ENCODE measurements around the gene BCR.

Gene BCR

DNA sequence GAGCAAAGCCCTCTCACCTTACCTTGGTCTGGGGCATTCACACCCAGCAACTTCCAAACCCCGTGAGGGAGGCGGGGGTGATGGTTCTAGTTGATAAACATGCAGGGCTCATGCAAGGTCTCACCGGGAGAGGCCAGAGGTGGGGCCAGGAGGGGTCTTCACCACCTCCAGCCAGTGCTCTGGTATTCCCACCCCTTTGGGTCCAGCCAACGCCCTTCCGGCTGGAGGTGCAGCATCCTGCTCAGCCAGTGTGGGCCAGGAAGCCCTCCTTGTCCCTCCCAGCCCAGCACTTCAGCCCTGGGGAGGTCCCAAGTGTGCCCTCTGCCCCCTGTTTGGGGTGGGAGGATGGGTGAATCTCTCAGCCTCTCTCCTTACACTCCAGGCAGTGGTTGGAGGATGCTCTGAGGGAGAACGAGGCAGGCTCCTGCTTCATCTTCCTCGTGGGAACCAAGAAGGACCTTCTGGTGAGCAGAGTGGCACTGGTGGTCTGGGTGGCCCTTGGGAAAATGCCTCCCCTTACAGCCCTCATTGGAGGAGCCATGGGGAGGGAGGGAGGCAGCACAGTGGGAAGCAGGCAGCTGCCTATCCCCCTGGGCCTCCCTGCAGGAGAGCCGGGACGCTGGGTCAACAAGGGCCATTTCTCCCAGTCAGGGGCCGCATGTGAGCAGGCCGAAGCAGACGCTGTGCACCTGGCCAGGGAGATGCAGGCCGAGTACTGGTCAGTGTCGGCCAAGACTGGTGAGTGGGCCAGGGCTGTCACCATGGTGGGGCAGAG, 21.6 kb upstream of the BCR start:
- no peak for TF ChIP-seq MYC (IDR thresholded peaks at IDR 0.05; ENCODE audit: low read depth, low read length)
- TF ChIP-seq, protein P1, sequence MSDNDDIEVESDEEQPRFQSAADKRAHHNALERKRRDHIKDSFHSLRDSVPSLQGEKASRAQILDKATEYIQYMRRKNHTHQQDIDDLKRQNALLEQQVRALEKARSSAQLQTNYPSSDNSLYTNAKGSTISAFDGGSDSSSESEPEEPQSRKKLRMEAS (IDR thresholded peaks at IDR 0.05; ENCODE audit: low read depth, low read length), result no peak
- TF ChIP-seq, protein P2, sequence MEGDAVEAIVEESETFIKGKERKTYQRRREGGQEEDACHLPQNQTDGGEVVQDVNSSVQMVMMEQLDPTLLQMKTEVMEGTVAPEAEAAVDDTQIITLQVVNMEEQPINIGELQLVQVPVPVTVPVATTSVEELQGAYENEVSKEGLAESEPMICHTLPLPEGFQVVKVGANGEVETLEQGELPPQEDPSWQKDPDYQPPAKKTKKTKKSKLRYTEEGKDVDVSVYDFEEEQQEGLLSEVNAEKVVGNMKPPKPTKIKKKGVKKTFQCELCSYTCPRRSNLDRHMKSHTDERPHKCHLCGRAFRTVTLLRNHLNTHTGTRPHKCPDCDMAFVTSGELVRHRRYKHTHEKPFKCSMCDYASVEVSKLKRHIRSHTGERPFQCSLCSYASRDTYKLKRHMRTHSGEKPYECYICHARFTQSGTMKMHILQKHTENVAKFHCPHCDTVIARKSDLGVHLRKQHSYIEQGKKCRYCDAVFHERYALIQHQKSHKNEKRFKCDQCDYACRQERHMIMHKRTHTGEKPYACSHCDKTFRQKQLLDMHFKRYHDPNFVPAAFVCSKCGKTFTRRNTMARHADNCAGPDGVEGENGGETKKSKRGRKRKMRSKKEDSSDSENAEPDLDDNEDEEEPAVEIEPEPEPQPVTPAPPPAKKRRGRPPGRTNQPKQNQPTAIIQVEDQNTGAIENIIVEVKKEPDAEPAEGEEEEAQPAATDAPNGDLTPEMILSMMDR (IDR thresholded peaks at IDR 0.05; ENCODE audit: low read depth, low read length), result no peak
- no peak for TF ChIP-seq POLR2A (IDR thresholded peaks at IDR 0.05; ENCODE audit: extremely low read depth, insufficient read length)
- DNase-seq (ENCODE audit: low read depth), result no peak
- H3K4me3 ChIP-seq (ENCODE audit: low read depth, low read length), result no peak overlapping the region

DNA sequence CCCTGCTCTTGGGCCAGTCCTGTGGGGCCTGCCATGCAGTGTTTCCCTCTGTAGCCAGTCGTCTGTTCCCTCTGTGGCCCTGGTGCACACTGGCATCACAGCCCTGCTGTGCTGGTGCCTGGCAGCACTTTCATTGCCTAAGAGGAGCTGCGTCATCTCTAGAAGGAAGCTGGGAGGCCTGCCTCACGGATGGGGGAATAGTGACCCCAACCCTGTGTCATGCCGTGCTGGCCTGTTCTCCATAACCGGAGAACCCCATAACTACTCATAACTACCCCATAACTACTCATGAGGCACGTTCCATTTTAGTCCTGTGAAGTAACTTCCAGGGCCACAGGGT, 21.0 kb upstream of the BCR start:
- H3K4me3 ChIP-seq (ENCODE audit: low read depth, low read length), result no peak overlapping the region
- no peak for DNase-seq (ENCODE audit: low read depth)
- TF ChIP-seq POLR2A (IDR thresholded peaks at IDR 0.05; ENCODE audit: extremely low read depth, insufficient read length) (no peak), MYC (IDR thresholded peaks at IDR 0.05; ENCODE audit: low read depth, low read length) (no peak)
- TF ChIP-seq, protein P1 (IDR thresholded peaks at IDR 0.05; ENCODE audit: low read depth, low read length), result no peak
- TF ChIP-seq, protein P2 (IDR thresholded peaks at IDR 0.05; ENCODE audit: low read depth, low read length), result no peak

DNA sequence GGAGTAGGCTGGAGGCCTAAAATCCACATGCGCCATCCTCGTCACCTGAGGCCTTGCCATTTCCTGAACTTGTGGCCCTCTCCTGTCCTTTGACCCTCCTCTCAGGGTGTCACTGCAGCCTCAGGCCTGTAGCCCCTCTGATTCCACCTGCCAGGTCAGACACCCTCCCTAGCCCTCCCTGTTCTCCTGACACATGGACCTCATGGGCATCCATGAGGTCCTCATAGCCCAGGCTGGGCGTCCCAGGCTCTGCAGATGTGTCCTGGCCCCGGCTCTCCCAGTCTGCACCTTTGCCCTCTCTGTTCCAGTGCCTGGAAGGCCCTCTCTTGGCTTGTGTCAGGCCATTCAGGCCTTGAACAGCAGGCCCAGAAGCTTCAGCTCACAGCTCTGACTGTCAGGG, 19.3 kb upstream of the BCR start:
- no peak for DNase-seq (ENCODE audit: low read depth)
- TF ChIP-seq, protein P2 (IDR thresholded peaks at IDR 0.05; ENCODE audit: low read depth, low read length), result no peak
- TF ChIP-seq, protein P1 (IDR thresholded peaks at IDR 0.05; ENCODE audit: low read depth, low read length), result no peak
- TF ChIP-seq MYC (IDR thresholded peaks at IDR 0.05; ENCODE audit: low read depth, low read length), result no peak
- no peak overlapping the region for H3K4me3 ChIP-seq (ENCODE audit: low read depth, low read length)

DNA sequence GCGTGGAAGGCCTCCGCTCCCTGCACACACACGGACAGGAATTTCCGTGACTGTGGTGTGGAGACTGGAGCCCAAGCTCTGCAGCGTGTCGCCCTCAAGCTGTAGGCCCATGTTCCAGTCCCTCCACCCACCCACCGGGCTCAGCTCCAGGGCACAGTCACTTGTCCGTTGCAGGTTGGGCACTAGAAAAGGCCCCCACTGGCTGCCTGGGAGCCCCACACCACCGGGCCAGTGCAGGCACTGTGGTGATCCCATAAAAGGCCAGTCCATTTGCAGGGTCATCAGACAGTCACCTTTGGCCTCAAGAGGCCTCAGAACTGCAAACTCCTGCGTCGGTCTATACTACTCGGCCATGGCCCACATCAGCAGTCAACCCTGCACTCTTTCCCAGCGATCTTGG, 18.7 kb upstream of the BCR start:
- no peak for DNase-seq (ENCODE audit: low read depth)
- no peak overlapping the region for H3K4me3 ChIP-seq (ENCODE audit: low read depth, low read length)
- TF ChIP-seq POLR2A (IDR thresholded peaks at IDR 0.05; ENCODE audit: extremely low read depth, insufficient read length), result no peak

DNA sequence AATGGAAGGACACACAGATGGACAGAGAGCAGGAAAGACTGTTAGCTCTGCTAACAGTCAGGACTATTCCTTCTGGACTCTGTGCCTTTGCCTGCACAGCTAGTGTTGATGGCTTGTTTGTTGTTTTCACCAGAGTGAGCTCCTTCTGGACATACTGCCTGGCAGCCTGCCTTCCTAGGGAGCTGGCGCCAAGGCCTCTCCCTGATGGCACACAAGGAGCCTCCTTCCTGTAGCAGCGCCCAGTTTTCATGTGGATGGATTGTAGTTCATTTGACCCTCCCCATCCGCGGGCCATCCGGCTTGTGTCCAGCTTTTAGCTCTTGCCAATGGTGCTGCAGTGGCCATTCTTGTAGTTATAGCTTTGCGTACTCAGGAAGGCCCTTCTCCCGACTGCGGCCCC, 16.6 kb upstream of the BCR start:
- DNase-seq (ENCODE audit: low read depth), result no peak
- TF ChIP-seq MYC (IDR thresholded peaks at IDR 0.05; ENCODE audit: low read depth, low read length) (no peak), POLR2A (IDR thresholded peaks at IDR 0.05; ENCODE audit: extremely low read depth, insufficient read length) (no peak)
- TF ChIP-seq, protein P1 (IDR thresholded peaks at IDR 0.05; ENCODE audit: low read depth, low read length), result no peak
- TF ChIP-seq, protein P2 (IDR thresholded peaks at IDR 0.05; ENCODE audit: low read depth, low read length), result no peak
- H3K4me3 ChIP-seq (ENCODE audit: low read depth, low read length), result no peak overlapping the region

DNA sequence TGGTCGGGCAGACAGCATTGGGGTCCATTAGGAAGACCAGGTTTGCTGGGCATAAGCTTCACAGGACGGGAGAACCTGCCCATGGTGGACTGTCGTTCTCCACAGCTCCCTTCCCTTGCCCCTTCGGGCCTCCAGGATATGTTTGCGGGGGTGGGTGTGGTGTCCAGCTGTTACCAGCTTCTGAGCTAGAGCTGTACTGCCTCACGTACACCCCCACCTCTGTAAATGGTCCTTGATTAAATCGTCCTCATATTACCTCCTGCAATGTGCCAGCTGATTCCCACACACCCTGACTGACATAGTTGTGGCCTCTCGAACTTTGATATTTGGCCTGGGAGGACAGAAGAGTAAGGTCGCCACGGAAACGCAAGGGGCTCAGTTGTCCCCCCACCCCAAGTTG, 16.2 kb upstream of the BCR start:
- H3K4me3 ChIP-seq (ENCODE audit: low read depth, low read length), result no peak overlapping the region
- TF ChIP-seq POLR2A (IDR thresholded peaks at IDR 0.05; ENCODE audit: extremely low read depth, insufficient read length) (no peak), MYC (IDR thresholded peaks at IDR 0.05; ENCODE audit: low read depth, low read length) (no peak)
- TF ChIP-seq, protein P2 (IDR thresholded peaks at IDR 0.05; ENCODE audit: low read depth, low read length), result no peak
- TF ChIP-seq, protein P1 (IDR thresholded peaks at IDR 0.05; ENCODE audit: low read depth, low read length), result no peak
- no peak for DNase-seq (ENCODE audit: low read depth)

Data from NB4 (cell line).